Ishikawa (cell line): Measurements from ENCODE around the gene ZNF620.

Experiments
- CEBPB ChIP-seq: IDR thresholded peaks from 2 replicates; pipeline ENCODE4 v1.6.1; 2012
- CREB1 ChIP-seq: IDR thresholded peaks from 2 replicates; pipeline ENCODE4 v1.6.1; 2012; ENCODE audit warnings: low read depth
- EGR1 ChIP-seq: IDR thresholded peaks from 2 replicates; pipeline ENCODE4 v1.6.1; 2012
- EP300 ChIP-seq: IDR thresholded peaks from 2 replicates; pipeline ENCODE4 v1.6.1; 2012; ENCODE audit warnings: borderline replicate concordance
- MAX ChIP-seq: IDR thresholded peaks from 2 replicates; pipeline ENCODE4 v1.6.1; 2012
- RAD21 ChIP-seq: IDR thresholded peaks from 2 replicates; pipeline ENCODE4 v1.6.1; 2012; ENCODE audit warnings: low read depth
- USF1 ChIP-seq: IDR thresholded peaks from 2 replicates; pipeline ENCODE4 v1.6.1; 2012
- TF ChIP-seq, protein P1 (sequence below): IDR thresholded peaks from 2 replicates; pipeline ENCODE4 v1.6.1; 2012; ENCODE audit warnings: low read depth, mild to moderate bottlenecking

DNA sequence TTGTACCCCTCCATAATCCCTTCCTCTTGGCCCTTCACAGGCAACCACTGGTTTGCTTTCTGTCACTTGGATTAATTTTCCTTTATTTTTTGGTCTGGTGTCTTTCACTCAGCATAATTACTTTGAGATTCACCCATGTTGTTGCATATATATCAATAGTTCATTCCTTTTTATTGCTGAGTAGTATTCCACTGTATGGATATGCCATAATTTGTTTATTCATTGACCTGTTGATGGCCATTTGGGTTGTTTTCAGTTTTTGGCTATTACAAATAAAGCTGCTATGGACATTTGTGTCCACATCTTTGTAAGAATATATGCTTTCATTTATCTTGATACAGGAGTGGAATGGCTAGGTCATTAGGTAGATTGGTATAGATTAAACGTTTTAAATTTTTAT lies 13.0 kb downstream of the ZNF620 start:
- TF ChIP-seq, protein P1, sequence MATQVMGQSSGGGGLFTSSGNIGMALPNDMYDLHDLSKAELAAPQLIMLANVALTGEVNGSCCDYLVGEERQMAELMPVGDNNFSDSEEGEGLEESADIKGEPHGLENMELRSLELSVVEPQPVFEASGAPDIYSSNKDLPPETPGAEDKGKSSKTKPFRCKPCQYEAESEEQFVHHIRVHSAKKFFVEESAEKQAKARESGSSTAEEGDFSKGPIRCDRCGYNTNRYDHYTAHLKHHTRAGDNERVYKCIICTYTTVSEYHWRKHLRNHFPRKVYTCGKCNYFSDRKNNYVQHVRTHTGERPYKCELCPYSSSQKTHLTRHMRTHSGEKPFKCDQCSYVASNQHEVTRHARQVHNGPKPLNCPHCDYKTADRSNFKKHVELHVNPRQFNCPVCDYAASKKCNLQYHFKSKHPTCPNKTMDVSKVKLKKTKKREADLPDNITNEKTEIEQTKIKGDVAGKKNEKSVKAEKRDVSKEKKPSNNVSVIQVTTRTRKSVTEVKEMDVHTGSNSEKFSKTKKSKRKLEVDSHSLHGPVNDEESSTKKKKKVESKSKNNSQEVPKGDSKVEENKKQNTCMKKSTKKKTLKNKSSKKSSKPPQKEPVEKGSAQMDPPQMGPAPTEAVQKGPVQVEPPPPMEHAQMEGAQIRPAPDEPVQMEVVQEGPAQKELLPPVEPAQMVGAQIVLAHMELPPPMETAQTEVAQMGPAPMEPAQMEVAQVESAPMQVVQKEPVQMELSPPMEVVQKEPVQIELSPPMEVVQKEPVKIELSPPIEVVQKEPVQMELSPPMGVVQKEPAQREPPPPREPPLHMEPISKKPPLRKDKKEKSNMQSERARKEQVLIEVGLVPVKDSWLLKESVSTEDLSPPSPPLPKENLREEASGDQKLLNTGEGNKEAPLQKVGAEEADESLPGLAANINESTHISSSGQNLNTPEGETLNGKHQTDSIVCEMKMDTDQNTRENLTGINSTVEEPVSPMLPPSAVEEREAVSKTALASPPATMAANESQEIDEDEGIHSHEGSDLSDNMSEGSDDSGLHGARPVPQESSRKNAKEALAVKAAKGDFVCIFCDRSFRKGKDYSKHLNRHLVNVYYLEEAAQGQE, result no peak
- TF ChIP-seq USF1 (no peak), EGR1 (no peak), RAD21 (no peak), EP300 (no peak), MAX (no peak), CREB1 (no peak), CEBPB (no peak)
